Heart right ventricle (tissue), 16 donors: ENCODE results near the gene NCBP2. TPM values are rescaled to one million over a fixed set of nuclear protein-coding genes. Genes with fewer than 3 reads are reported as not detected.

Experiments
- ATAC-seq, 8 donors: fragments of 200-7000 bp; cut with Tn5 transposase; one replicate each; pipeline ENCODE4 v1.9.1; 2020; ENCODE audit warnings: mild to moderate bottlenecking in 8 of 8, moderate library complexity in 8 of 8, moderate number of reproducible peaks in 1 of 8
- DNase-seq, 2 donors: peaks; one replicate each; pipeline ENCODE4 v3.0.0-alpha.2; 2020
- H3K27ac ChIP-seq, 10 donors: fragments of 200-600 bp; sonication (generic) in 2 of 10; one replicate each; pipeline versions ENCODE4 v1.5.0 to v1.8.0; 2020 to 2022; ENCODE audit warnings: mild to moderate bottlenecking in 3 of 10
- H3K27me3 ChIP-seq, 7 donors: fragments of 200-600 bp; one replicate each; pipeline ENCODE4 v1.8.0; 2021 to 2022; ENCODE audit warnings: mild to moderate bottlenecking in 2 of 7
- H3K36me3 ChIP-seq, 9 donors: fragments of 200-600 bp; sonication (generic) in 1 of 9; one replicate each; pipeline versions ENCODE4 v1.5.0 to v1.8.0; 2020 to 2022; ENCODE audit warnings: mild to moderate bottlenecking in 2 of 9
- H3K4me1 ChIP-seq, 9 donors: fragments of 200-600 bp; sonication (generic) in 1 of 9; one replicate each; pipeline versions ENCODE4 v1.5.0 to v1.8.0; 2020 to 2022; ENCODE audit warnings: mild to moderate bottlenecking in 4 of 9
- H3K4me3 ChIP-seq, 10 donors: fragments of 200-600 bp; sonication (generic) in 2 of 10; one replicate each; pipeline versions ENCODE4 v1.5.0 to v1.8.0; 2020 to 2022; ENCODE audit warnings: mild to moderate bottlenecking in 7 of 10, moderate library complexity in 2 of 10
- H3K9me3 ChIP-seq, 11 donors: fragments of 200-600 bp in 10 of 11; sonication (generic) in 2 of 11; one replicate each; pipeline versions ENCODE4 v1.5.0 to v1.8.0; 2013 to 2022; ENCODE audit warnings: mild to moderate bottlenecking in 2 of 11, control low read depth in 1 of 11, moderate library complexity in 1 of 11
- CTCF ChIP-seq, 9 donors: fragments of 200-600 bp; sonication (generic) in 2 of 9; IDR thresholded peaks; one replicate each; pipeline versions ENCODE4 v1.5.0 to v1.8.0; 2021 to 2022; ENCODE audit warnings: antibody characterized with exemption in 9 of 9, mild to moderate bottlenecking in 5 of 9, moderate library complexity in 1 of 9
- WGBS, 2 donors: extraction: QIAGEN DNeasy Blood & Tissue Kit; methylation state at CpG; one replicate each; pipeline ENCODE4 v1.1.7; 2013; ENCODE audit warnings: inconsistent platforms in 1 of 2; 5-methylcytosine and 5-hydroxymethylcytosine counted together
- intact Hi-C, 10 donors: fragments of 100-400 bp; cut with DNase I; formaldehyde crosslinking; loops; one replicate each; pipeline versions ENCODE4 v1.11.1 to v1.14.2; 2022
- polyA plus RNA-seq, 2 donors: library from polyadenylated mRNA; stranded (reverse); fragments of 200-250 nt; gene quantifications; one replicate each; pipeline ENCODE4 v1.2.3, GENCODE V29; 2013
- total RNA-seq, 10 donors: library from RNA; stranded (reverse); fragmentation: NEBNext Ultra II Directional in 3 of 10; extraction: Animal tissue kit (Norgen Biotek cat#: 25700) in 3 of 10; gene quantifications; one replicate each; pipeline versions ENCODE4 v1.2.1 to v1.2.4, GENCODE V29; 2021 to 2023
- donor health status: Arrhythmogenic right ventricular cardiomyopathy.
- donor health status: ischemic (EF 13 %, LVEDD 7.1; RV severe dilation, severe dysfunction).
- donor health status: healthy with polysubstance abuse.
- donor health status: DM: no; HTN: yes; CAD: no.
- donor health status: DM: no; HTN: no; CAD: no.
- donor health status: ischemic (EF 25% LVEDD 6.9; RV normal size, moderate dysfunction).
- donor health status: ischemic (EF 25% LVEDD 5.7; RV mildly dilated, moderate dysfunction).
- donor health status: healthy.
- donor health status: DM: yes; HTN: yes; CAD: no.
- donor health status: Ischemic cardiomyopathy.
- donor health status: ischemic (EF 35%, LVEDD 5.7; RV mildly dilated, moderate dysfunction).
- donor health status: nonischemic (EF 11% LVEDD 7.7; RV severe dilation, severe dysfunction).
- donor health status: DM: yes; HTN: yes; CAD: no.
- donor health status: PGD.
- donor health status: ischemic (EF 29% LVEDD 5.4; RV normal size, mild dysfunction).
- donor health status: nonischemic (EF 23%, LVEDD 6.1; RV moderate dilation, normal function).

NCBP2 gene
- total and polyA plus RNA-seq, 12 donors = 28.2 to 48.1 (median 34.8) TPM

DNA sequence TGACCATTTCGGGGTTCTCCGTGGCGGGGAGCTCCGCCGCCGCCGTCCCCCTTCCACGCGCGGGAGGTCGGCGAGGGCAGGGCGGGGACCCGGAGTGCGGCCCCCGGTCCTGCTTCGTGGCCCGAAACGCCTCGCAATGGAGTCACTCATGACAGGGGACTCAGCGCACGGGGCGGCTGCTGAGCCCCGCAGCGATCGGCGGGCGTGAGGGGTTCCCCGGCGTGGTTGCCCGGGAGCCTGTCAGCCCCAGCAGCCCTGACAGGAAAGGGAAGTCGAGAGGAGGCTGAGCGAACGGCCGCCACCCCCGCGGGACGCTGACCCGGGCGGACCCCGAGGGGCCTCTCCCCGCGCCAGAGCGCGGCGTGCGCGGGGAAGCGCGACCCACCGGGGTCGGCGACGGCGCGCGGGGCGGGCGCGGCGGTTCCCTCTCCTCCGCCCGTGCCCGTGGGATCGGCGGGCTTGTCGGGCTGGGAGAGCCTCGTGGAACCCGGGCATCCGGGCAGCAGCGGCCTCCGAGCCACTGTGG is 26.9 kb upstream of the NCBP2 start:
- intact Hi-C loops = loop anchor here in 5 of 10 donors (1.0 to 10.0 kb wide), 5 partner anchors 26 to 424 kb away; partner anchors contain the start of gene NCBP2 (in 1 of the 5)

GRCh38 chr3:196968233-196969133 is 26.2 kb upstream of the NCBP2 start, which contains the start of gene PIGZ:
Gene PIGZ, minus strand, starts transcription at chr3:196968833. Its CDS starts 16,802 bp downstream, at chr3:196952031.
- Histone ChIP-seq H3K36me3 (peaks cover 0 to 9% (median 0%) of the 10 kb centered on the region in 9 donors), H3K4me3 (peak within 1 kb of the TSS; percentile 77 to 99 (median 87)), H3K27me3 (no peaks in the 10 kb centered on the region), H3K4me1 (peaks cover 5 to 18% (median 11%) of the 10 kb centered on the region in 9 donors), H3K9me3 (no peaks in the 10 kb centered on the region), H3K27ac (peak within 1 kb of the TSS in 9 of 10 donors; percentile 77 to 90 (median 85))
- DNase-seq (peak in 1 of 2 donors; percentile 55), ATAC-seq (peak; percentile 65 to 88 (median 80))
- 1 to 5% methylated on average over 37 to 98 of the region's 98 CpGs for WGBS, 2 donors
- intact Hi-C loops = loop anchor here in 5 of 10 donors (1.0 to 10.0 kb wide), 5 partner anchors 26 to 424 kb away; partner anchors contain the start of gene NCBP2 (in 1 of the 5)
- no peak for TF ChIP-seq CTCF (IDR thresholded peaks at IDR 0.05)

More for the DNA sequence above, 26.9 kb upstream of the NCBP2 start:
- H3K4me3 ChIP-seq = peak overlapping the region; percentile 77 to 99 (median 87)
- peaks cover 5 to 18% (median 11%) of the 10 kb centered on the region in 9 donors for H3K4me1 ChIP-seq
- no peaks in the 10 kb centered on the region for H3K27me3 ChIP-seq
- H3K9me3 ChIP-seq = no peaks in the 10 kb centered on the region
- ATAC-seq = peak in 7 of 8 donors; percentile 16 to 44 (median 24)
- H3K27ac ChIP-seq = peak overlapping the region in 9 of 10 donors; percentile 77 to 90 (median 85)
- 0% methylated on average over 61 to 72 of the region's 72 CpGs for WGBS, 2 donors
- peak; percentile 22 to 39 for DNase-seq
- no peak for TF ChIP-seq CTCF (IDR thresholded peaks at IDR 0.05)
- H3K36me3 ChIP-seq = peaks cover 0 to 6% (median 0%) of the 10 kb centered on the region in 9 donors

GRCh38 chr3:196967412-196968232 is 25.3 kb upstream of the NCBP2 start:
- peaks cover 5 to 18% (median 11%) of the 10 kb centered on the region in 9 donors for H3K4me1 ChIP-seq
- peak overlapping the region; percentile 77 to 99 (median 87) for H3K4me3 ChIP-seq
- H3K36me3 ChIP-seq = peaks cover 0 to 12% (median 0%) of the 10 kb centered on the region in 9 donors
- DNase-seq = no peak
- intact Hi-C loops = loop anchor here in 5 of 10 donors (2.0 to 10.0 kb wide), 4 partner anchors 25 to 423 kb away; partner anchors contain the start of gene NCBP2 (in 1 of the 5)
- peak in 1 of 8 donors; percentile 8 for ATAC-seq
- WGBS, 2 donors = 60 to 69% methylated on average over 35 of the region's 35 CpGs
- H3K27me3 ChIP-seq = no peaks in the 10 kb centered on the region
- TF ChIP-seq CTCF (IDR thresholded peaks at IDR 0.05) = no peak
- no peaks in the 10 kb centered on the region for H3K9me3 ChIP-seq
- peak overlapping the region in 4 of 10 donors; percentile 46 to 83 (median 55) for H3K27ac ChIP-seq
